Activated CD8-positive, alpha-beta memory T cell treated with anti-CD3 and anti-CD28 coated beads for 36 hours (primary cell): ENCODE results near the gene WNT9B. TPM values are rescaled to one million over a fixed set of nuclear protein-coding genes. Genes with fewer than 3 reads are reported as not detected.
"Not testable (repeated sequence)": the region's sequence is repeated elsewhere in the genome, so short reads cannot be mapped to it uniquely, and the experiment has no call there.

ENCODE experiments used
- CTCF ChIA-PET: fragments of 350-600 bp; sonication (Branson Sonifier 250); formaldehyde crosslinking; loops from one replicate; lab custom pipeline; 2021; ENCODE audit warnings: antibody characterized with exemption; lab: Charles Lee
- POLR2A ChIA-PET: fragments of 350-600 bp; sonication (Branson Sonifier 250); formaldehyde crosslinking; loops from one replicate; lab custom pipeline; 2021; ENCODE audit warnings: antibody characterized with exemption; lab: Charles Lee
- total RNA-seq, 2 experiments: library from RNA; stranded (reverse); gene quantifications; one replicate each; pipeline ENCODE4 v1.2.3, GENCODE V29; 2021

The WNT9B gene
- total RNA-seq, 2 experiments from 2014 or later = not detected

DNA sequence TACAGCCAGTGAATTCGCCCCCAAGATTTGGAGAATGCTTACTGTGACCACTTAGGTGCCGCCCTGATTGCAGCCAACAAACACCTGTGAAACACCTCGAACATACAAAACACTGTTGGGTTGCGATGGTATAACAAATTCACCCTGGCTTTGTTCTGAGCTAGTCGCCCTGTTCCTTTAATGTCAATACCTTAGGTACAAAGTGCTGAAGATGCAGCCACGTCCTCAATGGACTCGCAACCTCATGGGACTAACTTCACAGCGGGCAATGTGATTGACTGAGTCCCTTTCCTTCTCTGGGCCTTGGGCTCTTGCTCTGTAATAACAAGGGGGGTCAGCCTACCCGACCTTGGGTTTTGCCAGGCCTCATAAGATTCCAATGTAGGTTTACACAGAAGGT is 42.6 kb downstream of the WNT9B start:
- ChIA-PET POLR2A (no interaction called here), CTCF (no interaction called here)

DNA sequence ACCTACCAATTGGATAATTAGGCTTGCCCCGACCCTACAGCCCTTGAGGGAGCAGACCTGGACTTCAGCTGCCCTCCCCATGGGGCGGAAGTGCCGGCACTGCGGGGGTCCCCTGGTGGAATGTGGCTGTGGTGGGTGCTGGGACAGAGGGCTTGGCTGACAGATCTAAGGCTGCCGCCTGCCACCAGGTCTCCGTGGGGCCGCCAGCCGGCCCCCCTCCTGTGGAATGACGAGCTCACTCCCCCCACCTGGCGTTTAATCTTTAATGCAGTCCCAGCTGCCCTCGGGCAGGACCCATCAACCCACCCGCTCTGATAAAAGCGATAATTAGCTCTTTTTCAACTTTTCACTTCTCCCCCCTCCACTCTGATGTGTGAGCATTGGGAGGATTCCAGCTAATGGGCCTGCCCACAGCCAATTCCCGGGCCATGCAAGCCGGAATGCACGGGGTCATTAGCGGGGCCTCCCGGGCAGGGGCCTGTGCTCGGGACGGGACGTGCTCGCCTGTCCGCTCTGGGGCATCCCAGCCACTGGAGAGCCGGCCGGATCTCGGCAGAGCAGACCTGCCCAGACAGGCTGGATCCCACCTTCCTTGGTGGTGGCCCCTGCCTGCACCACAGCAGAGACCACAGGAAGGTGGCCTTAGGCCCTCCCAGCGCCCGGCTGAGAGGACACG is 43.2 kb downstream of the WNT9B start:
- ChIA-PET CTCF (no interaction called here), POLR2A (no interaction called here)

GRCh38 chr17:46895171-46895570 is 43.8 kb downstream of the WNT9B start:
- POLR2A ChIA-PET = no interaction called here
- CTCF ChIA-PET = no interaction called here

DNA sequence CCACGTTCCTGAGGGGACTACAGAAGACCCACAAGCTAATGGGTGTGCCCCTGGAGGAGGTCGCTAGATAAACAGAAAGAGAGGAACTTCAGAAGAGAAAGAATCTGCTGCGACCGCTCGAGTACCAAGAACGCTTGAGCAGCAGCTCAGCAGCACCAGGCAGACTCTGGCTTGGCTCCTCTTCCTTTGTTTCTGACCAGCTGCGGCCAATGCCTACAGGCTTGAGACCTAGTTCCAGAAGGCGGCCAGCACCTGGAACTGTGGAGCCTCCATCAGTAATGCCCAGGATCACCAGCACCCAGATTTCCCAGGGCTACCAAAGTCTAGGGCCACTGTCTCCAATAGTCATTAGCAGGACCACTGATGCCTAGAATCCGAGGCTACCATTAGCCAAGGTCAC is 45.6 kb downstream of the WNT9B start:
- CTCF ChIA-PET = no interaction called here

DNA sequence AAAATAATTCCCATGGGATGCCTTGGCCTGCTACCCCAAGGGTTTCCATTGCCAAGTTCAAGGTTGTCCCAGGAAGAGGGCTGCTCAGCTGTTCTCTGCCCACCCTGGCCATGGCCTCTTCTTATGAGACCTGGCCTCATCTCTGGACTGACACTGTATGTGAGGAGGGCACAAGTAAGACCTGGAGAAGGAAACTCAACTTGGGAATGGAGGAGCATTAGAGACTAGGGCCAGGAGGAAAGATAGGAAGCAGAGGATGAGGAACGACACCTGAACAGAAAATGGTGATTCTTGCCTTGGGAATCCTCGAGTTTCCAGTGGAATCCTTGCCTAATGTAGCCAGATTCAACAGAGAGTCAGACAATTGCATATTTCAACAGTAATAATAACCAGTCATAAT is 47.0 kb downstream of the WNT9B start:
- POLR2A ChIA-PET = no interaction called here

More for the DNA sequence above, 45.6 kb downstream of the WNT9B start:
- POLR2A ChIA-PET = no interaction called here

DNA sequence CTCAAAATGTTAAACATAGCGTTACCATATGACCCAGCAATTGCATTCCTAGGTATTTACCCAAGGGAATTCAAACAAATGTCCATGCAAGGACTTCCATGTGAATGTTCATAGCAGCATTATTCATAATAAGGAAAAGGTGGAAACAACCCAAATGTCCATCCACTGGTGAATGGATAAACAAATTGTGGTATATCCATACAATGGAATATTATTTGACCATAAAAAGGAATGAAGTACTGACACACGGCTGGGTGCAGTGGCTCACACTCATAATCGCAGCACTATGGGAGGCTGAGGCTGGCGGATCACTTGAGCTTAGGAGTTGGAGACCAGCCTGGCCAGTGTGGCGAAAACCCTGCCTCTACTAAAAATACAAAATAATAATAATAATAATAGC is 47.5 kb downstream of the WNT9B start:
- POLR2A ChIA-PET = no interaction called here
- CTCF ChIA-PET = no interaction called here

More for the DNA sequence above, 47.0 kb downstream of the WNT9B start:
- CTCF ChIA-PET = no interaction called here

DNA sequence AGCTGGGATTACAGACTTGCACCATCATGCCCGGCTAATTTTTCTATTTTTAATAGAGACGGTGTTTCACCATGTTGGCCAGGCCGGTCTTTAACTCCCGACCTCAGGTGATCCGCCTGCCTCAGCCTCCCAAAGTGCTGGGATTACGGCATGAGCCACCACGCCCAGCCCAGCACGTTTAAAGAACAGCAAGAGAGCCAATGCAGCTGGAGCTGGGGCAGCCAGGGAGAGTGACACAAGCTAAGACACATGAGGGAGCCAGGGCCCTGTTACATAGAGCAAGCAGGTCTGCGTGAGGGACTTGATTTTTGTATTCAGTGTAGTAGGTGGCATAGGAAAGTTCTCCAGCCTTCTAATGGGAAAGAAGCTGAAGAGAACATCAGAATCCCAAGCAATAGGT is 49.9 kb downstream of the WNT9B start:
- POLR2A ChIA-PET = no interaction called here
- CTCF ChIA-PET = no interaction called here

- ChIA-PET POLR2A (no interaction called here), CTCF (no interaction called here)
These were observed 52.6 kb downstream of the WNT9B start for GRCh38 chr17:46903762-46904672.

- ChIA-PET POLR2A (no interaction called here), CTCF (interaction anchor here (0.6 kb wide), 1 partner anchor 77 kb away, joined by 4 read pairs; no protein-coding TSS in a partner anchor)
These were observed 56.8 kb downstream of the WNT9B start for GRCh38 chr17:46908068-46908737.

DNA sequence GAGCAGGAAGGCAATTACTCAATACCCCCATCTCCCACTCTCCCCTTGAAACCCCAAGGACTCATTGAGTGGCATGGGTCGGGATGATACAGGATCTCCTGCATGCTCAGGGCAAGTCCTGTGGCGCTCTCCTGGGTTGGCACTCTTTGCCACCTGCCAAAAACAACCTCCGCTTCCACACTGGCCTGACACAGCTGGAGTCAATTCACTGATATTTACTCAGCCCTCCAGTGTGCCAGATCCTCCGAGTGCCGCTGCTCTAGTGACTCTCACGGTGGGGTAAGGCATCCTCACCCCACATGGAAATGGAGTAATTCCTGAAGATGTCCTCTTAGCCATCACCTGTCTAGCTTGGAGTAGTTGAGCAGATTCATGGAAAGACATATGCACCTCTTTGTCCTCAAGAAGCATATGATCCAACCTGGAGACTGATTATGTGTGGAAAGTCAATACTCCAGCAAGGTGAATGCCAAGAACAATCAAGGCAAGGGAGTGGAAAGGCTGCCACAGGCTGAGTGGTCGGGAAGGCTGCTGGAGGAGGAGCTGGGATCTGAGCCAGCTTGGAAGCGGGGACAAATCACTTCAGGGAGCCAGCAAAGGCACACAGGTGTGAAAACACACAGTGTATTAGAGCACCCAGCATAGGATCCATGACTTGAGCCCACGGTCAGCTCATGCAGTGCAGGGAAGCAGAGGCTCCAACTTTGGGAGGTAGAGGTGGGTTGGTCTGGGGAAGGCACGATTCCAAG is 59.0 kb downstream of the WNT9B start:
- ChIA-PET CTCF (no interaction called here), POLR2A (no interaction called here)

DNA sequence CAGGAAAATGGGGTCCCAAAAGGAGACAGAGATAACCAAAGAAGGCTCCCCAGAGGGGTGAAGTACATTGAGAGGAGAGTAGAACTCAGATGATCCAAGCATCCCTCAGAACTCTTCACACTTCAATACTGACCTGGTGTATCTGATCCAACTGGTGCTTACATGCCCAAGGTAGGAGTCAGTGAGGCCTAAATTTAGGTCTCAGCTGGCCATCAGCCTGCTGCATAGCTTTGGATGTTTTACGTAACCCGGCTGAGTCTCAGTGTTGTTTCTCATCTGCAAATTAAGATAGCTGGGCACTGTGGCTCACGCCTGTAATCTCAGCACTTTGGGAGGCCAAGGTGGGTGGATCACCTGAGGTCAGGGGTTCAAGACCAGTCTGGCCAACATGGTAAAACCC is 59.9 kb downstream of the WNT9B start:
- POLR2A ChIA-PET = no interaction called here
- CTCF ChIA-PET = no interaction called here

DNA sequence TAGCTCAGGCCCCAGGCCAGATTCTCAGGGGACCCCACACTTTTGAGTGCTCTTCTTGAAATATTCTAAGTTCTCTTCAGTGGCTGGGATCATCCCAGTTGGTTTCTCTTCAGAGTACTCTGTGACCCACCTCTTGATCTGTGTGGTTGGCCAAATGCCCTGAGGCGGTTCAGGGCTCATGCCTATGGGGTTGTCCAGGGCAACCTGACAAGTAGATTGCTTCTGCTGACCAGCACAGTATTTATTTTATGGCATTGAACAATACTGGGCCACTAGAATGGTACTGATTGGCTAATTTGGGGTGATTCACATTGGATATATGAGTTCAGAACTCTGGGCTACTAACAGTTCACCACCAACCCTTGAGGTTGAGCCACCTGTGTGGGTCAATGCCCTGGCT is 64.2 kb downstream of the WNT9B start:
- ChIA-PET CTCF (no interaction called here), POLR2A (no interaction called here)

DNA sequence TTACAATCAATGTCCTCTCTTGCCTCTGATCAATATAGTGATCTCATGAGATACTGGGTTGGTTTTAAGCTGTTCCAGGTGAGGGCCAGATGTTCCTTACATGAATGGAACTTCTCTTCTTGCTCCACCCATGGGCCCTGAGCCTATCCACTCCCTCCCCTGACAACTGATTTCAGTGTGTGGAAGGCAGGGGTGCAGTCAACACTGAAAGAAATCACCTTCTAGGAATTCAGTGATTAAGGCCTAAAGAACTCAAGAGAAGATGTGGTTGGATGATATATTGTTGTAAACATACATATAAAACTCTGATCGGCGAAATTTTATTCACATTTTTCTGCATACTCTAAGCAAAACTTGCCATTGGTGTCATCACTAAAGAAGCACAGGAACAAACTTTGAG is 64.8 kb downstream of the WNT9B start:
- ChIA-PET CTCF (no interaction called here), POLR2A (no interaction called here)

DNA sequence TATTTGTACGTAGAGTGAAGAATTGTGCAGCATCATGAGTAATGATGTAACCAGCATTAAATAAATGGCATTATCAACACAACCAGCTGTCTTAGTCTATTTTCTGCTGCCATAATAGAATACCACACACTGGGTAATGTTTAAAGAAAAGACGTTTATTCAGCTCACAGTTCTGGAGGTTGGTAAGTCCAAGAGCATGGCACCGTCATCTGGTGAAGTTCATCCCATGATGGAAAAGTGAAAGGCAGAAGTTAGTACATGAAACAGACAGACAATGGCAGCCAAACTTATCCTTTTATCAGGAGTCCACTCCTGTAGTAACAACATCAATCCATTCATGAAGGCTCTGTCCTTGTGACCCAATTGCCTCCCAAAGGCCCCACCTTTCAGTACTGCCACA is 65.2 kb downstream of the WNT9B start:
- ChIA-PET CTCF (no interaction called here), POLR2A (no interaction called here)

DNA sequence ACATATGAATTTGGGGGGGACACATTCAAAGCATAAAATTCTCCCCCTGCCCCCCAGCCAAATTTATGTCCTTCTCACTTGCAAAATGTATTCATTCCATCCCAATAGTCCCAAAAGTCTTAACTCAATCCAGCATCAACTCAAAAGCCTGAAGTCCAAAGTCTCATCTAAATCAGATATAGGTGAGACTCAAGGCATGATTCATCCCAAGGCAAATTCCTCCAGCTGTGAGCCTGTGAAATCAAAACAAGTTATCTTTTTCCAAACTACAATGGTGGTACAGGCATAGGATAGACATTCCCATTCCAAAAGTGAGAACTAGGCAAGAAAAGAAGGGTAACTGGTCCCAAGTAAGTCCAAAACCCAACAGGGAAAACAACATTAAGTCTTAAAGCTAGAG is 65.7 kb downstream of the WNT9B start:
- ChIA-PET POLR2A (no interaction called here), CTCF (no interaction called here)

- POLR2A ChIA-PET = no interaction called here
- CTCF ChIA-PET = no interaction called here
These were observed 66.1 kb downstream of the WNT9B start for GRCh38 chr17:46917516-46917915.

DNA sequence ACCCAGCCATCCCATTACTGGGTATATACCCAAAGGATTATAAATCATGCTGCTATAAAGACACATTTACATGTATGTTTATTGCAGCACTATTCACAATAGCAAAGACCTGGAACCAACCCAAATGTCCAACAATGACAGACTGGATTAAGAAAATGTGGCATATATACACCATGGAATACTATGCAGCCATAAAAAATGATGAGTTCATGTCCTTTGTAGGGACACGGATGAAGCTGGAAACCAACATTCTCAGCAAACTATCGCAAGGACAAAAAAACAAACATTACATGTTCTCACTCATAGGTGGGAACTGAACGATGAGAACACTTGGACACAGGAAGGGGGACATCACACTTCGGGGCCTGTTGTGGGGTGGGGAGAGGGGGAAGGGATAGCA is 70.6 kb downstream of the WNT9B start:
- POLR2A ChIA-PET, CTCF ChIA-PET: not testable (repeated sequence)

GRCh38 chr17:46922487-46922803 is 71.1 kb downstream of the WNT9B start:
- ChIA-PET POLR2A (no interaction called here), CTCF (no interaction called here)

DNA sequence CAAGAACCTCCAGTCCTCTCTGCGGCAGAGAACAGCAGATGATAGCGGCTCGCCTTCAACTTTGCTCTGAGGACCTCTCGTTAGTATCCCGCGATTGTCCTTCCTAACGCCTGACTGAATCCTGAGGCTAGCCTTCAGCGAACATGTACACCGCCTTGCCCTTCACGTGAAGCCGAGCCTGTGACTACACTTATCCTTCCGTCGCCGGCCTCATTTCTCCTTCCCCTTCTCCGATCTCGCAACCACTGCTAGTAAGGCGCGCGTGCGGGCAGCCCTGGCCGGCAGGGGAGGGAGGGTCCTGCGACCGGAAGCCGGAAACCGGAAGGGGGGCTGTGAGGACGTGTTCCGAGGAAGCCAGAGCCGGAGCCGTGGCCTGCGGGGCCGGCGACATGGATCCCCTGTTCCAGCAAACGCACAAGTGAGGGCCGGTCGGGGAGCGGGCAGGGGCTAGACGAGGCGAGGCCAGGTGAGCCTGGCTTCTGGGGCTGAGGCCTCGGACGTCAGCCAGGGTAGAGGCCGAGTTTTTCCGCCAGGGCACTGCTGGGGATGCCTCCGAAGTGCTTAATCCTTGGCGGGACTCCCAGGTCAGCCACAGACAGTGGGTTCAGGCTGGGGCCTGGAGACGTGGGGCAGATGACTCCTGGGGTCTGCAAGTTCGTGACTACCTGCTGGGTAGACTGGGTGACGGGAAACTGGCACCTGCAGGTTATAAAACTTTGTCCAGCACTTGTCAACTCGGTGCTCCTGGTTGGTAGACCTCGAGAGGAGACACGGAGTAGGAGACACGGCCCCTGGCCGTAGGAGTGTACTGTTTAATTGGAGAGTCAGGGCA is 71.6 kb downstream of the WNT9B start, which contains the start of gene GOSR2:
Gene GOSR2, plus strand, starts transcription at position 357 of the 832 bp plus-strand sequence. Its CDS starts 33 bp downstream, at position 390.
- CTCF ChIA-PET = no interaction called here
- POLR2A ChIA-PET = no interaction called here
